Stomach smooth muscle (tissue), 2 donors: ENCODE data around the gene KCNN1.

Experiments used
- H3K27ac ChIP-seq: one replicate; pipeline ENCODE4 v1.7.0; 2013; ENCODE audit warnings: mild to moderate bottlenecking, low read length, inconsistent platforms
- H3K27me3 ChIP-seq, 2 donors: one replicate each; pipeline ENCODE4 v1.7.0; 2013; ENCODE audit warnings: low read length in 2 of 2; ENCODE audit not compliant: insufficient read depth in 2 of 2, control insufficient read depth in 1 of 2
- H3K36me3 ChIP-seq, 2 donors: one replicate each; pipeline ENCODE4 v1.7.0; 2013; ENCODE audit warnings: low read length in 2 of 2; ENCODE audit not compliant: control insufficient read depth in 2 of 2, insufficient read depth in 2 of 2
- H3K4me1 ChIP-seq: one replicate; pipeline ENCODE4 v1.7.0; 2013; ENCODE audit warnings: low read length; ENCODE audit not compliant: control insufficient read depth, insufficient read depth
- H3K4me3 ChIP-seq, 2 donors: one replicate each; pipeline ENCODE4 v1.7.0; 2013; ENCODE audit warnings: low read length in 2 of 2
- H3K9ac ChIP-seq, 2 donors: one replicate each; pipeline ENCODE4 v1.7.0; 2013; ENCODE audit warnings: low read length in 2 of 2, mild to moderate bottlenecking in 1 of 2
- H3K9me3 ChIP-seq, 2 donors: one replicate each; pipeline ENCODE4 v1.7.0; 2013; ENCODE audit warnings: low read length in 2 of 2; ENCODE audit not compliant: control insufficient read depth in 2 of 2
- donor health status: healthy.
- donor health status: Pancreatic carcinoma.

Gene KCNN1

DNA sequence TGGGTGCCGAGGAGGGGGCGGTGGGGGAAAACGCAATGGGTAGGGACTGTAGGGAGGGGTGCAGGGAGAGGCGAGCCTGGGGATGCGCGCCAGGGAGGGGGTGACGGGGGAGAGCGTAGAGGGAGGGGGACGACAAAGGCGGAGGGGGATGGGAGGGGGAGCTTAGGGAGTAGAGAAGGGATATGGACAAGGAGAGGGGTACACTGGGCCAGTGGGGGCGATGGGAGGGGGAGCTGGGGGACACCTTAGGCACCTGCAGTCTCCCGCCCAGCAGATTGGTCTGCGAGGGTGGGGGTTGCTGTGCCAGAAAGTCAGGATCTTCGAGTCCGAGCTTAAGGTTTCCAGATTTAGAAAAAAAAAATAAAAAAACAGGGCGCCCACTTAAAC is 18.4 kb upstream of the KCNN1 start:
- no peak overlapping the region for H3K9ac ChIP-seq
- H3K27me3 ChIP-seq, result peaks cover 38 to 44% of the 10 kb centered on the region in 2 donors
- peaks cover 33% of the 10 kb centered on the region for H3K4me1 ChIP-seq
- H3K36me3 ChIP-seq, result no peaks in the 10 kb centered on the region
- no peak overlapping the region for H3K27ac ChIP-seq
- no peaks in the 10 kb centered on the region for H3K9me3 ChIP-seq
- H3K4me3 ChIP-seq, result no peak overlapping the region

DNA sequence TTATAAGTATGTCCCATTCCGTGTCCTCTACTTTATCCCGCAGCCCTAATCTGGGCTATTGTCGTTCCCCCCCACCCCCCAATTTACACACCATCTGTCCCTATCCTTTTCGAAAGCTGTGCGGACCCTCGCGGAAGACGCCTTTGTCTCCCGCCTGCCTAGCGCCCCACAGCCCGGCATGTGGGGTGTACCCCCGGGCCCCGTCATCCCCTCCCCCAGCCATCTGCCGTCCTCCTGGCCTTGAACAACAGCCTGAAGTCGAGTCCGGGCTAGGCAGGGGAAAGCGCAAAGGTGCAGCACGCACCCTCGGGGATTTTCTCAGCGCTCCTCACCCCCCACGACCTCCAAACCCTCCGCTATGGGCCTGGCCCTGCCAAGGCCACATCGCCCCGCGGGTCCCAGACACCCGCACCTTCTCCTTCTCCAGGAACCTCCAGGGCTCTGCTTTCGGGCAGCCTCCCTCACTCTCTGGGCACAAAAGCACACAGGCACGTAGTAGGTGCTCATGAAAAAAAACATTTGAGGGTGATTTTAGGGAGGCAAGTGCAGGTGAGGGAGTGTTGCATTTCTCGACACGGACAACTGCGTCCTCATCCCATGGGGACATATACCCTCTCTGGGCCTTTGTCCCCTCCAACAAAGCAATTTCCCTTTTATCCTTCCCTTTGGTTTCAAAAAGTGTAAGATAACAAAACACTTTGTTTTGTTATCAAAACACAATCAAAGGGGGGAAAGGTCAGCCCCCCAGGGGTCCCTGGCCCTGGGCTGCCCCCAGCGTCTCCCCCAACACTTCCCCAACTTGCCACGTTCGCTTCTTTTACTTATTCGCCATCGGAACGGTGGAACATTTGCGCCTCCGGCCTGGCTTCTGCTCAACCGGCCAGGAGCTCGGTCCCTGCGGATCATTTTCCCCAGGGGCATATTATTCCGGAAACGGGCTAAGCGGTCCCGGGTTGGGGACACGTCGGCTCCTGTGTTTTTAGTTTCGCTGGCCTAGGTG is 17.7 kb upstream of the KCNN1 start:
- no peak overlapping the region for H3K4me3 ChIP-seq
- peaks cover 44 to 51% of the 10 kb centered on the region in 2 donors for H3K27me3 ChIP-seq
- H3K9ac ChIP-seq, result no peak overlapping the region
- H3K36me3 ChIP-seq, result no peaks in the 10 kb centered on the region
- no peak overlapping the region for H3K27ac ChIP-seq
- no peaks in the 10 kb centered on the region for H3K9me3 ChIP-seq
- peaks cover 26% of the 10 kb centered on the region for H3K4me1 ChIP-seq

DNA sequence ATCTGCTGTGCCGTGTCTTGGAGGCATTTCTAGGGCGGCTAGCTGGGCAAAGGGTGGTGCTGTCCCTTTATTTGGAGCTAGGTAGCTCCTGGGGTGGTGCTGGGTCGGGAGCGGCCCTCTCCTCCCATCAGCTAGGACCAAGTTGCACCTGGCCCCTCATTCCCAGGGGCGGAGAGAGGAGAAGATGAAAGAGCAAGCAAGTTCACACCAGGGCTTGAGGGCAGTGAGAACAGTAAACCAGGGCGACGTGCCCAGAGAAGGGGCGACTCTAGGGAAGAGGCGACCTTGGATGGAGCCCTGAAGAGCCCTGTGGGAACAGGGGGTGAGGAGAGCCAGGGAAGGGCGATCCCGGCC is 17.0 kb upstream of the KCNN1 start:
- peaks cover 24% of the 10 kb centered on the region for H3K4me1 ChIP-seq
- H3K36me3 ChIP-seq, result no peaks in the 10 kb centered on the region
- no peak overlapping the region for H3K4me3 ChIP-seq
- no peaks in the 10 kb centered on the region for H3K9me3 ChIP-seq
- no peak overlapping the region for H3K27ac ChIP-seq
- peaks cover 44 to 51% of the 10 kb centered on the region in 2 donors for H3K27me3 ChIP-seq
- H3K9ac ChIP-seq, result no peak overlapping the region

DNA sequence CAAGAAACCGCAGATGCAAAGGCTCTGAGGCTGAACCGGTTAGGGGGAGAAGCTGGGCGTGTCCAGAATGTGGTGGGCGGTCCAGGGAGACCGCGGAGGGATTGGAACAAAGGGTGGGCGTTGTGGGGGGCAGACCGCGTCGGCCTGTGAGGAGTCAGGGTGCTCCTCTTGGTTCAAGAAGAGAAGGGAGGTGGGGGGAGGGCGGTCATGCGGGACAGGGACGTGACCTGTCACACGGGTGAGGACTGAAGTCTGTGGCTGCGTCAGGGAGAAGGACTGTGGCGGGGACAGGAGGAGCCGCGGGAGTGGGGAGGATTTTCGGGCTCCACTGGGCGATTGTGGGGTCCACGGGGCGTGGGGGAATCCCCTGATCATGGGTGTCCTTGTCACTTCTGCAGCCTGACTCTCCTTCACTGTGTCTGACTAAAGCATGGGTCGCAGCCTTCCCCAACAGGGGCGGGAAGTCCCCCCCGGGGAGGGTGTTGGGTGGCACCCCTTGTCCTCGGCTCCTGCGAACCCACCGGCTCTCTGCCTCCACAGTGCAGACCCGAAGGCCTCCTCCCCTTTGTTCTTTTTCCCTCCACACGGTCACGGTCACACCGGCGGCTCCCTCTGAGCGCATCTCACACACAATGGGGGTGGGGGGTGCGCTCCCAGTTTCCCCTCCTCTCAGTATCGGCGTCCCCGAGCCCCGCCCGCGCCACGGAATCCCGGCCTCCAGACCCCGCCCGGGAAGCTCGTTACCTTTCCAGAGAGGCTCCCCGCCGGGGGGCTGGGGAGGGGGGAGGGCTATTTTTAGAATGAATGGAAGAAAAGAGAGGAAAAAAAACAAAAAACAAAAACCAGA is 16.4 kb upstream of the KCNN1 start:
- no peaks in the 10 kb centered on the region for H3K36me3 ChIP-seq
- no peak overlapping the region for H3K4me3 ChIP-seq
- peaks cover 44 to 51% of the 10 kb centered on the region in 2 donors for H3K27me3 ChIP-seq
- H3K4me1 ChIP-seq, result peaks cover 24% of the 10 kb centered on the region
- no peak overlapping the region for H3K27ac ChIP-seq
- no peaks in the 10 kb centered on the region for H3K9me3 ChIP-seq
- no peak overlapping the region for H3K9ac ChIP-seq

DNA sequence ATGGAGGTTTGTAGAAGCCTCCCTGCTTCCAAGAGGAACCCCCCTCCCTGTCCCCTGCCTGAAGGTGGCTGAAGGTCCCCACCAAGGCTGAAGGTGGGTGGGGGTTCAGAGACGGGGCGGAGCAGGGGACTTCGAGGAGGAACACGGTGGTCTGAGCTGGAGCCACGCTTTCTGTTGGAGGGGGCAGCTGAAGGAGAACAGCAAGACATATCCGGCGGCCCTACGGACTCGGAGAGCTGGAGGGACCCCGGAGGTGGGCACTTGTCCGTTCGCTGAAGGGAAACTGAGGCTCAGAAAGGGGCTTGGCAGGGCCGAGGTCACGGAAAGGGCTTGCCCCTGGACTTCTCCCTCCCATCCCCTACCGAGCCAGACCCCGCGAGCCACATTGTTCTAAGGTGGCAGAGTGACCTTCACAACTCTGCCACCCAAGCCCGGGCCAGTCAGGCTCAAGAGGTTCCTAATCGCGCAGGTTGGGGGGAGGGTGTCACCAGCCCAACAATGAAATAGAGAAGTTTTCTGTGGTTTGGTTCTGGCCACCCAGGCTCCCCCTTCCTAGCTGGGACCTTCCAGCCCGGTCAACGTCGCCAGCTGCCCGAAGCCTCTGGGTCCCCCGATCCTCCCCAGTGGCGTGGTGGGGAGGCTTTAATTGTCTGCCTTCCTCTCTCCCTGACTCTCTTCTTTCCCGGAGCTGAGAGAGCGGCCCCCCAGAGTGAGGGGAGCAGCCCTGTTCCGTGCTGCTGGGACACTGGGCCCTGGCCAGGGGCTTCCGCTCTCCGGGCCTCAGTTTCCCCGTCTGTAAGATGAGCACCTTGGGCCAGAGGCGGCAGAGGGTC is 15.5 kb upstream of the KCNN1 start:
- no peaks in the 10 kb centered on the region for H3K9me3 ChIP-seq
- peaks cover 24% of the 10 kb centered on the region for H3K4me1 ChIP-seq
- H3K27ac ChIP-seq, result no peak overlapping the region
- no peak overlapping the region for H3K4me3 ChIP-seq
- no peaks in the 10 kb centered on the region for H3K36me3 ChIP-seq
- peaks cover 45 to 57% of the 10 kb centered on the region in 2 donors for H3K27me3 ChIP-seq
- no peak overlapping the region for H3K9ac ChIP-seq

DNA sequence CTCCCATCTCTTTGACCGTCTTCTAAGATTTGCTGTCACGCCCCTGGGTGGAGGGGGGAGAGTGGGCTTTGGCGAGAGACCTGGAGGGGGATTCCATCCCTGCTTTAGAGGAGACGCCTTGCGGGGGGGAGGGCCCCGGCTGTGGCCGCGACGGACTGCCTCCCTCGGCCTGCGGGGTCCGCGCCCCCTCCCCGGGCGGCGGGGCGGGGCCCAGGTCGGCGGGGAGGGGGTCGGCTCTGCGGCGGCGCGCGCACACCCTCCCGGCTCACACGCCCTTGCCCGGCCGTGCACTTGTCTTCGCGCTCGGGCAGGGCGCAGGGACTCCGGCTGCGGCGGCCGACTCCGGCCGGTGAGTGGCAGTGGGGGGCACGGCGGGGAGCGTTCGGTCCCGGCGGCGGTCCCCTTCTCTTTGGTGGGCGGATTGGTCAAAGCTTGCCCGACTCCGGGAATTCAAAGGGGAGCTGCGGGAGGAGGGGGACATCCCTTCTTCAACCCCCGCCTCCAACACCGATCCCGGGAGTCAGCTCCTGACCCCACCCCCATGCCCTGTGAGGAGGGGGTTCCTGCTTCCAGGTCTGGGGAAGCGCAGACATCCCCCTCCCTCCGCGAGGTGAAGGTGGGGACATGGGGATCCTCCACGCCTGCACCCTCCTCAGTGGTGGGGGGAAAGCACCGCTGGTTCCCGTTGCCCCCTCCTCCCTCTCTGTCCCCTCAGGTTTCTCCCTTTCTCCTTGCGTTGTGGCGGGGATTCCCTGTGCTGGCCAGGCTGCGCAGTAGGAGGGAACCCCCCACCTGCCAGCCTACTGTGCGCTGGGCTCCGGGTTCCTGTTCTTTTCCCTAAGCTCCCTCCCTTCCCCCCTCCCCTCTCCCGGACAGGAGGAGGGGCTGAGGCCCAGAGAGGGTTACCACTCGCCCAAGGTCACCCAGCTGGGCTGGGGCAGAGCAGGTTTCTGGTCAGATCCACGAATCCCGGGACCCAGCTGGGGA is 14.6 kb upstream of the KCNN1 start:
- Histone ChIP-seq H3K9me3 (no peaks in the 10 kb centered on the region), H3K36me3 (no peaks in the 10 kb centered on the region), H3K4me1 (peaks cover 21% of the 10 kb centered on the region), H3K4me3 (peak overlapping the region in 1 of 2 donors; percentile 15), H3K9ac (no peak overlapping the region), H3K27ac (no peak overlapping the region), H3K27me3 (peaks cover 45 to 60% of the 10 kb centered on the region in 2 donors)

DNA sequence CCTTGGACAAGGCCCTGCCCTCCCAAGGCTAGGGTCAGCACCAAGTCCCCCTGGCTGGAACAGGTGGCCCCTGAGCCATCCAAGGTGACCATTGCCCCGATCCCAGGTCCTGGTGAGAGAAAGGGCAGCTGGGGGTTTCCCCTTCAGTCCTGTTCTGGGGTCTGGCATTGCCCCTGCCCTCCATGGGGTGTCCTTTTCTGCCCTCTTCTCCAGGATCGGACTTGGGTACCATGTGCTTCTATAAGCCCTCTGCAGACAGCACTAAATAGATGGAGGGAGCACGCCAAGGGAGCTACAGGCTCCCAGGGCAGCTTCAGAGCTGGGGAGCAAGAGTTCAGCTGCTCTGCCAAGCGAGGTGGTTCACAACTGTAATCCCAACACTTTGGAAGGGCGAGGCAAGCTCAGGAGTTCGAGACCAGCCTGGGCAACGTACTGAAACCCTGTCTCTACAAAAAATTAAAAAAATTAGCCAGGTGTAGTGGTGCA is 13.5 kb upstream of the KCNN1 start:
- H3K27ac ChIP-seq, result no peak overlapping the region
- H3K36me3 ChIP-seq, result no peaks in the 10 kb centered on the region
- H3K9ac ChIP-seq, result no peak overlapping the region
- H3K9me3 ChIP-seq, result no peaks in the 10 kb centered on the region
- peaks cover 18% of the 10 kb centered on the region for H3K4me1 ChIP-seq
- H3K4me3 ChIP-seq, result no peak overlapping the region
- H3K27me3 ChIP-seq, result peaks cover 54 to 66% of the 10 kb centered on the region in 2 donors

DNA sequence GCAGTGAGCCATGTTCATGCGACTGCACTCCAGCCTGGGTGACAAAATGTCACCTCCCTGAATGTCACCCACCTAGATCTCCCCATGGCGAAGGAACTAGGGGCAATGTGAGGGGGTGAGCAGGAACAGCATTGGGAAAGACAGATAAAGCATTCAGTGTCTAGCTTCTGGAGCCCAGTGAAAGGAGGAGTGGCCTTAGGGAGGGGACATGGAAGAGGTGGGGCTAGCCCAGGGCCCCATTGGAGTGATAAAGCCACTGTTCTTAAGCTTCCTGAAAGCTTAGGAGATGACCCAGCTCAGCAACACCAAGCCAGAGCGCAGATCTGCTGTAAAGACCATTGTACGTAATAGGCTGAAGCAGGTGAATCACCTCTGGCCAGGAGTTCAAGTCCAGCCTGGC is 13.0 kb upstream of the KCNN1 start:
- peaks cover 18% of the 10 kb centered on the region for H3K4me1 ChIP-seq

DNA sequence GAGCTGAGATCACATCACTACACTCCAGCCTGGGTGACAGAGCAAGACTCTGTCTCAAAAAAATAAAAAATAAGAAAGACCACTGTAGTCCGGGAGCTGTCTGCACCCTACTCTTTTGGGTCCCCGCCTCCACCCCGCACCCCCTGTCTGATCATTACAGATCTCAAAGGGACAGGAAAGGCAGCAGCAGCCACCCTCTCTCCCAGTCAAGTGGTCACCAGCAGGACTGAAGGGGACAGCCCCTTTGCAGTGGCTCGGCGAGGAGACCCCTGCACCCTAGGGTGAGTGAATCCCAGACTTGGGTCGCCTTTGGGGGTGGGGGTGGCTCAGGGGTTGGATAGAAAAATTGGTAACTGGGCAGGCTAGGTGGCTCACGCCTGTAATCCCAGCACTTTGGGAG is 12.5 kb upstream of the KCNN1 start:
- peaks cover 18% of the 10 kb centered on the region for H3K4me1 ChIP-seq
- no peak overlapping the region for H3K4me3 ChIP-seq
- H3K27ac ChIP-seq, result no peak overlapping the region
- H3K27me3 ChIP-seq, result peaks cover 50 to 59% of the 10 kb centered on the region in 2 donors
- H3K9me3 ChIP-seq, result no peaks in the 10 kb centered on the region
- no peak overlapping the region for H3K9ac ChIP-seq
- no peaks in the 10 kb centered on the region for H3K36me3 ChIP-seq

More for the DNA sequence above, 13.0 kb upstream of the KCNN1 start:
- H3K4me3 ChIP-seq, result no peak overlapping the region
- H3K9me3 ChIP-seq, result no peaks in the 10 kb centered on the region
- H3K27ac ChIP-seq, result no peak overlapping the region
- H3K9ac ChIP-seq, result no peak overlapping the region
- peaks cover 54 to 64% of the 10 kb centered on the region in 2 donors for H3K27me3 ChIP-seq
- no peaks in the 10 kb centered on the region for H3K36me3 ChIP-seq
